Lower lobe of right lung (tissue), 2 donors: ENCODE data around the gene PCNX4. TPM values are rescaled to one million over a fixed set of nuclear protein-coding genes. Genes with fewer than 3 reads are reported as not detected.
A peak's percentile ranks its signal among the peaks of the same experiment; 100 is the strongest.

ENCODE experiments used
- ATAC-seq, 2 donors: fragments of 200-7000 bp; cut with Tn5 transposase; one replicate each; pipeline ENCODE4 v1.9.1; 2020 to 2022; ENCODE audit warnings: mild to moderate bottlenecking in 2 of 2, moderate library complexity in 2 of 2
- DNase-seq: peaks from one replicate; pipeline ENCODE4 v3.0.0-alpha.2; 2020
- H3K27ac ChIP-seq: fragments of 200-600 bp; one replicate; pipeline ENCODE4 v1.8.0; 2022
- H3K27me3 ChIP-seq: fragments of 200-600 bp; one replicate; pipeline ENCODE4 v1.8.0; 2022; ENCODE audit warnings: low read depth
- H3K36me3 ChIP-seq: fragments of 200-600 bp; one replicate; pipeline ENCODE4 v1.8.0; 2022; ENCODE audit warnings: mild to moderate bottlenecking
- H3K4me1 ChIP-seq: fragments of 200-600 bp; one replicate; pipeline ENCODE4 v1.8.0; 2022
- H3K4me3 ChIP-seq: fragments of 200-600 bp; one replicate; pipeline ENCODE4 v1.8.0; 2022; ENCODE audit warnings: mild to moderate bottlenecking
- H3K9me3 ChIP-seq: fragments of 200-600 bp; one replicate; pipeline ENCODE4 v1.8.0; 2022
- intact Hi-C: fragments of 100-400 bp; cut with DNase I; formaldehyde crosslinking; loops from one replicate; pipeline ENCODE4 v1.11.0; 2022
- total RNA-seq: library from RNA; stranded (reverse); fragmentation: NEBNext Ultra II Directional; extraction: Animal tissue kit (Norgen Biotek cat#: 25700); gene quantifications from one replicate; pipeline ENCODE4 v1.2.1, GENCODE V29; 2021
- TF ChIP-seq, protein P1 (sequence below): fragments of 200-600 bp; IDR thresholded peaks from one replicate; pipeline ENCODE4 v1.8.0; 2022; ENCODE audit warnings: antibody characterized with exemption, mild to moderate bottlenecking
- donor health status: DM: no; HTN: yes; CAD: no; lungs with severe emphysema.

PCNX4 gene
- total RNA-seq, 1 donor from 2014 or later = 36.1 TPM

DNA sequence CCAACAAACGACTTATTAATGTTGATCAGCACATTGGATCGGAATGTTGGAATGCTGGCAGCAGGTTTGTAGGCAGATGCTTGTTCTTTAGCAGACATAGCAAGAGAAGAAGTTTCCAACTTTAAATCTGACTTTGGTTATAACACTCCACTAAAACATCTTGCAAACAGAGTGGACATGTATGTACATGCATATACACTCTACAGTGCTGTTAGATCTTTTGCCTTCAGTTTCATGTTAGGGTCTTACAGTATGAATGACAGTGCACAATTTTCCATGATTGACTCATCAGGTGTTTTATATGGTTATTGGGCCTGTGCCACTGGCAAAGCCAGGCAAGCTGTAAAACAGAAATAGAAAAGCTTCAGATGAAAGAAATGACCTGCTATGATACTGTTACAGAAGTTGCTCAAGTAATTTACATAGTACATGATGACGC, 87.7 kb downstream of the PCNX4 start:
- no peak for DNase-seq
- Histone ChIP-seq H3K4me1 (peaks cover 4% of the 10 kb centered on the region), H3K27me3 (no peaks in the 10 kb centered on the region), H3K36me3 (no peaks in the 10 kb centered on the region), H3K4me3 (no peak overlapping the region), H3K9me3 (peaks cover 5% of the 10 kb centered on the region), H3K27ac (no peak overlapping the region)
- TF ChIP-seq, protein P1, sequence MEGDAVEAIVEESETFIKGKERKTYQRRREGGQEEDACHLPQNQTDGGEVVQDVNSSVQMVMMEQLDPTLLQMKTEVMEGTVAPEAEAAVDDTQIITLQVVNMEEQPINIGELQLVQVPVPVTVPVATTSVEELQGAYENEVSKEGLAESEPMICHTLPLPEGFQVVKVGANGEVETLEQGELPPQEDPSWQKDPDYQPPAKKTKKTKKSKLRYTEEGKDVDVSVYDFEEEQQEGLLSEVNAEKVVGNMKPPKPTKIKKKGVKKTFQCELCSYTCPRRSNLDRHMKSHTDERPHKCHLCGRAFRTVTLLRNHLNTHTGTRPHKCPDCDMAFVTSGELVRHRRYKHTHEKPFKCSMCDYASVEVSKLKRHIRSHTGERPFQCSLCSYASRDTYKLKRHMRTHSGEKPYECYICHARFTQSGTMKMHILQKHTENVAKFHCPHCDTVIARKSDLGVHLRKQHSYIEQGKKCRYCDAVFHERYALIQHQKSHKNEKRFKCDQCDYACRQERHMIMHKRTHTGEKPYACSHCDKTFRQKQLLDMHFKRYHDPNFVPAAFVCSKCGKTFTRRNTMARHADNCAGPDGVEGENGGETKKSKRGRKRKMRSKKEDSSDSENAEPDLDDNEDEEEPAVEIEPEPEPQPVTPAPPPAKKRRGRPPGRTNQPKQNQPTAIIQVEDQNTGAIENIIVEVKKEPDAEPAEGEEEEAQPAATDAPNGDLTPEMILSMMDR = no peak
- no peak for ATAC-seq
- intact Hi-C loops = no loop called here

DNA sequence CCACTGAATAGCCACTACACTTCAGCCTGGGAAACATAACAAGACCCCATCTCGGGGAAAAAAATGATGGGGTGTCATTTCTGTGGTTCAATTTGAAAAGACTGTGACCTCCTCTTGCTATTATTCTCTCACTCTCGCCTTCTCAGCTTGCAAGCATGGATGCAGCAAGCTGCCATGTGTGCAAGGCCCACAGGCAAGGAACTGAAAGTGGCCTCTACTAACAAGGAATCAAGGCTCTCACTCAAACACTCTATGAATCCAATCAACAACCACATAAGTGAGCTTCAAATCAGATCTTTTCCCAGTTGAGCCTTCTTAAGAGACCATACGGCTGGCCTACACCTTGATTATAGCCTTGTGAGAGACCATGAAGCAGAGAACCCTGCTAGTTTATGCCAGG, 91.4 kb downstream of the PCNX4 start:
- no peaks in the 10 kb centered on the region for H3K27me3 ChIP-seq
- TF ChIP-seq, protein P1 = no peak
- DNase-seq (no peak), ATAC-seq (no peak)
- H3K9me3 ChIP-seq = peaks cover 2% of the 10 kb centered on the region
- intact Hi-C loops = loop anchor here (5.0 kb wide), 2 partner anchors 121 to 221 kb away; no protein-coding TSS in a partner anchor
- H3K4me3 ChIP-seq = no peak overlapping the region
- no peaks in the 10 kb centered on the region for H3K36me3 ChIP-seq
- peaks cover 4% of the 10 kb centered on the region for H3K4me1 ChIP-seq
- no peak overlapping the region for H3K27ac ChIP-seq

DNA sequence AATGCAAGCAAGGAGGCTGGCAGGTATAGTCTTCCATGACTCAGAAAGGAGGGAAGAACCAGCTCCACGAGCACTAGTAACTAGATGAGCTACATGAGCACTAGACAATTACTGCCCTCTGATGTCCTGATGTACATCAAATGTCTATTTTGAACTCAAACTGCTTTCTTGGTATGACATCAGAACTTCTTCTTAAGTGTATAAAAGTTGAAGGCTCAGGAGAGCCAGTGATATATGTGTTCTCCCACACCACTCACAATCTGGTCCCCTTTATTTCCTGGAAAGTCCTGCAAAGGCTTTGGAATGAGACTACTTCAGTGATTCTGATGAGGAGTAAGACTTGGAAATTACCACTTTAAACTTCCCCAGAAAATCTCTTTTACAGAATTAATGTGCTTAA, 92.0 kb downstream of the PCNX4 start:
- no peaks in the 10 kb centered on the region for H3K27me3 ChIP-seq
- DNase-seq (no peak), ATAC-seq (peak in 1 of 2 donors; percentile 49)
- no peaks in the 10 kb centered on the region for H3K9me3 ChIP-seq
- H3K4me3 ChIP-seq = peak overlapping the region; percentile 52
- H3K27ac ChIP-seq = peak overlapping the region; percentile 52
- H3K4me1 ChIP-seq = peaks cover 4% of the 10 kb centered on the region
- intact Hi-C loops = loop anchor here (5.0 kb wide), 2 partner anchors 121 to 221 kb away; no protein-coding TSS in a partner anchor
- H3K36me3 ChIP-seq = no peaks in the 10 kb centered on the region
- TF ChIP-seq, protein P1 = no peak

DNA sequence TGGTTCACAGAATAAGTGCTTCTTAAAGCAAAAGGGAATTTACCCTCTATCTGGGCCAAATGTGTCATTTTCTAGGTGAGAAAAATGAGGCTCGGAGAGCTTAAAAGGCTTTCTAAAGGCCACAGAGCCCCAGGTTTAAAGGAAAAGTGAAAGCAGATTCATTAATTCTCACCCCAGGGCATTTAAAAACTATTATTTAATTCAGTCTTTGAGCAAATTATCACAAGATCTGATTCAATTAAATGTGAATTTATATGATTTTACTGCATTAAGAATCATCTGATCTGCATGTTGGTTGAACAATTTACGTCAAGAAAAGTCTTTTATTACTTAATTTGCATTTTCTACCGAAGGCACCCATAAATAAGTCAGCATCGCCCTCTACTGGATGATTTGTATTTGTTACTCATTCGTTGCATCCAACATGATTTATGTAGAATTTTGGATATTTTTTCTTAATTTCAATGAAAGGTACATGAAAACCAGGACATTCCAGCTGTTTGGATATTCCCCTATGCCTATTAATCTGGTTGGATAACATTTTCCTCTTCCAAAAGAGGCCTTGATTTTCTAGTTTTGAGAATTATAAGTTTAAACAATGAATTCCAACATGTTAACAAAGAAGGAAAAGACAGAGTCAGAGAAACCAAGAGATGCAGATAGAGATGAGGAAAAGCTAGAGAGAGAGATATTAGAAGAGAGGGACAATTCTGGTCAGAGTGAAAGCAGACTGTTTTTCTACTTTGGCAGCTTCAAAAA, 92.6 kb downstream of the PCNX4 start:
- intact Hi-C loops = loop anchor here (5.0 kb wide), 2 partner anchors 122 to 222 kb away; no protein-coding TSS in a partner anchor
- H3K36me3 ChIP-seq = no peaks in the 10 kb centered on the region
- TF ChIP-seq, protein P1 = peak; percentile 78
- H3K4me3 ChIP-seq = peak overlapping the region; percentile 52
- no peaks in the 10 kb centered on the region for H3K27me3 ChIP-seq
- H3K9me3 ChIP-seq = no peaks in the 10 kb centered on the region
- DNase-seq (no peak), ATAC-seq (peak; percentile 49 to 77)
- H3K27ac ChIP-seq = peak overlapping the region; percentile 52
- peaks cover 4% of the 10 kb centered on the region for H3K4me1 ChIP-seq

DNA sequence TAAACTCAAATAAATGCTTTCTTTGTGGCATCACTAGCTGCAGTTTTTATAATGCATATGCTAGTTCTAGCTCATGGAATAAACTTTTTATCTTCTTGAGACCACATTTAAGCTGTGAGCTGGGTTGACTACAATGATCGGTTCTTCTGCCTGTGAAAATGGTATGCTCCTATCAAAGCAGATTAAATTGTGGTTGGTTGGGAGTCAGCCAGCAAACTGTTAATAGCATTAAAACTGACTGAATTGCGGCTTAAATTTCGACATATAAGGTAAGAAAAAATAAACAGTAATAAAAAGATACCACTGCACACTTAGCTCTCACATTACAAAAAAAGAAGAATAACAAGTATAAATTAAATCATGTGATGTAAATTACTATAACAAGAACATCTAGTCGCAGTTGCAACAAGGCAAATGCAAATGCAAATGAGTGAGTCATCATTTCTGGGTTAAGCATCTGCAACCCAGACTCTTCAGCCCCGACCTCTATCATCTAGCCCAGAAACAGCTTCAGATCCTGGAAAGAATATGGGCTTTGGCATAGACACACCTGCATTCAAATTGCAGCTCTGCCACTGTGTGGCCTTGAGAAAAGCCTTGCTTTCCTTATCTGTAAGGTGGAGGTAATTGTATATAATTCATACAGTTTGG, 93.3 kb downstream of the PCNX4 start:
- DNase-seq (no peak), ATAC-seq (no peak)
- no peaks in the 10 kb centered on the region for H3K9me3 ChIP-seq
- no peaks in the 10 kb centered on the region for H3K36me3 ChIP-seq
- no peak overlapping the region for H3K27ac ChIP-seq
- H3K27me3 ChIP-seq = no peaks in the 10 kb centered on the region
- TF ChIP-seq, protein P1 = no peak
- H3K4me1 ChIP-seq = peaks cover 4% of the 10 kb centered on the region
- no peak overlapping the region for H3K4me3 ChIP-seq
- intact Hi-C loops = loop anchor here (5.0 kb wide), 2 partner anchors 123 to 223 kb away; no protein-coding TSS in a partner anchor
